H9 (cell line): ENCODE results near the gene SVIP. TPM values are rescaled to one million over a fixed set of nuclear protein-coding genes. Genes with fewer than 3 reads are reported as not detected.

ENCODE experiments used
- DNase-seq: peaks from one replicate; pipeline ENCODE4 v3.0.0-alpha.2; 2017
- H2AFZ ChIP-seq: one replicate; pipeline ENCODE4 v1.6.1; 2013; ENCODE audit warnings: mild to moderate bottlenecking, low read length, control low read depth, moderate library complexity
- H2AK5ac ChIP-seq: 2 replicates; pipeline ENCODE4 v1.6.1; 2013; ENCODE audit warnings: low read length, control low read depth, mixed read lengths; ENCODE audit not compliant: insufficient read length
- H2BK120ac ChIP-seq: one replicate; pipeline ENCODE4 v1.6.1; 2013; ENCODE audit warnings: low read depth, mild to moderate bottlenecking, low read length, control low read depth, inconsistent platforms; ENCODE audit not compliant: poor library complexity, severe bottlenecking
- H2BK12ac ChIP-seq: 2 replicates; pipeline ENCODE4 v1.6.1; 2013; ENCODE audit warnings: low read length, control low read depth, mixed read lengths, low read depth; ENCODE audit not compliant: insufficient read length
- H2BK15ac ChIP-seq: 2 replicates; pipeline ENCODE4 v1.6.1; 2013; ENCODE audit warnings: low read depth, low read length, control low read depth
- H2BK20ac ChIP-seq: one replicate; pipeline ENCODE4 v1.6.1; 2013; ENCODE audit warnings: low read depth, mild to moderate bottlenecking, low read length, control low read depth, inconsistent platforms; ENCODE audit not compliant: poor library complexity, severe bottlenecking
- H2BK5ac ChIP-seq: 2 replicates; pipeline ENCODE4 v1.6.1; 2013; ENCODE audit warnings: low read length, control low read depth, mixed read lengths; ENCODE audit not compliant: insufficient read length
- H3K14ac ChIP-seq: 2 replicates; pipeline ENCODE4 v1.6.1; 2013; ENCODE audit warnings: low read length, control low read depth; ENCODE audit not compliant: insufficient read depth
- H3K18ac ChIP-seq: 2 replicates; pipeline ENCODE4 v1.6.1; 2013; ENCODE audit warnings: low read depth, mild to moderate bottlenecking, mixed read lengths, low read length, control low read depth; ENCODE audit not compliant: insufficient read length
- H3K23ac ChIP-seq: 2 replicates; pipeline ENCODE4 v1.6.1; 2013; ENCODE audit warnings: low read length, control low read depth, mixed read lengths, low read depth; ENCODE audit not compliant: insufficient read length
- H3K23me2 ChIP-seq: 2 replicates; pipeline ENCODE4 v1.6.1; 2013; ENCODE audit warnings: low read depth, mild to moderate bottlenecking, mixed read lengths, low read length, control low read depth; ENCODE audit not compliant: insufficient read length, poor library complexity, severe bottlenecking
- H3K27ac ChIP-seq: 2 replicates; pipeline ENCODE4 v1.5.1; 2013; ENCODE audit warnings: low read length, control low read depth, mixed read lengths, low read depth; ENCODE audit not compliant: insufficient read length
- H3K27me3 ChIP-seq: 2 replicates; pipeline ENCODE4 v1.6.1; 2013; ENCODE audit warnings: low read length, control low read depth, inconsistent platforms; ENCODE audit not compliant: insufficient read depth
- H3K4ac ChIP-seq: 2 replicates; pipeline ENCODE4 v1.6.1; 2013; ENCODE audit warnings: low read depth, mild to moderate bottlenecking, control low read depth, inconsistent platforms, low read length, moderate library complexity
- H3K4me1 ChIP-seq: 2 replicates; pipeline ENCODE4 v1.6.1; 2013; ENCODE audit warnings: low read length, control low read depth, inconsistent platforms; ENCODE audit not compliant: insufficient read depth
- H3K4me2 ChIP-seq: 2 replicates; pipeline ENCODE4 v1.6.1; 2013; ENCODE audit warnings: low read length, control low read depth, mixed read lengths; ENCODE audit not compliant: insufficient read length, insufficient read depth
- H3K56ac ChIP-seq: 2 replicates; pipeline ENCODE4 v1.6.1; 2013; ENCODE audit warnings: low read depth, mild to moderate bottlenecking, mixed read lengths, low read length, control low read depth; ENCODE audit not compliant: insufficient read length
- H3K79me1 ChIP-seq: 2 replicates; pipeline ENCODE4 v1.6.1; 2013; ENCODE audit warnings: low read depth, mild to moderate bottlenecking, moderate library complexity, low read length, control low read depth, inconsistent platforms; ENCODE audit not compliant: insufficient read depth, poor library complexity, severe bottlenecking
- H3K79me2 ChIP-seq: 2 replicates; pipeline ENCODE4 v1.6.1; 2013; ENCODE audit warnings: low read length, control low read depth, inconsistent platforms; ENCODE audit not compliant: insufficient read depth
- H3K9ac ChIP-seq: 2 replicates; pipeline ENCODE4 v1.6.1; 2013; ENCODE audit warnings: low read length, control low read depth, mixed read lengths; ENCODE audit not compliant: insufficient read length; ENCODE audit errors: extremely low read depth
- H3K9me3 ChIP-seq: one replicate; pipeline ENCODE4 v1.6.1; 2013; ENCODE audit warnings: low read depth, low read length, inconsistent platforms; ENCODE audit not compliant: control insufficient read depth
- H3T11ph ChIP-seq: one replicate; pipeline ENCODE4 v1.6.1; 2013; ENCODE audit warnings: mild to moderate bottlenecking, low read length, control low read depth, inconsistent platforms
- H4K20me1 ChIP-seq: one replicate; pipeline ENCODE4 v1.6.1; 2013; ENCODE audit not compliant: control insufficient read depth, insufficient read length, insufficient read depth
- H4K5ac ChIP-seq: 2 replicates; pipeline ENCODE4 v1.6.1; 2013; ENCODE audit warnings: low read depth, mild to moderate bottlenecking, mixed read lengths, low read length, control low read depth; ENCODE audit not compliant: insufficient read length
- H4K8ac ChIP-seq: replicated peaks from 2 replicates; pipeline ENCODE4 v1.6.1; 2013; ENCODE audit warnings: low read length, control low read depth, mixed read lengths, low read depth; ENCODE audit not compliant: insufficient read length
- H4K91ac ChIP-seq: 2 replicates; pipeline ENCODE4 v1.6.1; 2013; ENCODE audit warnings: low read depth, mild to moderate bottlenecking, moderate library complexity, mixed read lengths, low read length, control low read depth; ENCODE audit not compliant: insufficient read length
- H3K27ac Mint-ChIP-seq, 3 experiments: 2 replicates in 2 of 3; 3 replicates in 1 of 3; pipeline ENCODE4 v1.8.0; 2020 to 2021; ENCODE audit warnings: mixed read lengths in 3 of 3, mild to moderate bottlenecking in 1 of 3, moderate library complexity in 1 of 3
- H3K27me3 Mint-ChIP-seq: 2 replicates; pipeline ENCODE4 v1.8.0; 2021; ENCODE audit warnings: low read depth, mild to moderate bottlenecking, moderate library complexity, mixed read lengths
- H3K36me3 Mint-ChIP-seq, 3 experiments: 2 replicates in 2 of 3; 3 replicates in 1 of 3; pipeline ENCODE4 v1.8.0; 2020 to 2021; ENCODE audit warnings: low read depth in 3 of 3, mixed read lengths in 3 of 3; ENCODE audit not compliant: insufficient read depth in 1 of 3
- H3K4me1 Mint-ChIP-seq, 2 experiments: 2 replicates each; pipeline ENCODE4 v1.8.0; 2020; ENCODE audit warnings: mixed read lengths in 2 of 2
- H3K4me3 Mint-ChIP-seq, 2 experiments: 2 replicates in 1 of 2; 3 replicates in 1 of 2; pipeline ENCODE4 v1.8.0; 2020 to 2021; ENCODE audit warnings: mild to moderate bottlenecking in 2 of 2, mixed read lengths in 2 of 2, moderate library complexity in 1 of 2
- H3K9me3 Mint-ChIP-seq, 2 experiments: 2 replicates in 1 of 2; 3 replicates in 1 of 2; pipeline ENCODE4 v1.8.0; 2020; ENCODE audit warnings: mild to moderate bottlenecking in 2 of 2, mixed read lengths in 2 of 2, moderate library complexity in 1 of 2
- WGBS: extraction: QIAGEN DNeasy Blood & Tissue Kit; methylation state at CpG from one replicate; pipeline ENCODE4 v1.1.7; 2013; ENCODE audit warnings: missing lambda C conversion rate, low lambda C conversion rate, mixed read lengths; ENCODE audit not compliant: insufficient read length; ENCODE audit errors: extremely low coverage; 5-methylcytosine and 5-hydroxymethylcytosine counted together
- total RNA-seq: library from RNA; stranded (reverse); gene quantifications from 2 replicates; pipeline ENCODE4 v1.2.1, GENCODE V29; 2021
- TF ChIP-seq, protein P1 (sequence below): fragments of 200-600 bp; sonication (generic); conservative IDR thresholded peaks from 3 replicates; pipeline ENCODE4 v1.8.0; 2021; ENCODE audit warnings: antibody characterized with exemption, mild to moderate bottlenecking

The SVIP gene
- total RNA-seq, 1 experiment from 2014 or later = 10.4 TPM

GRCh38 chr11:22798901-22799300 is 30.7 kb downstream of the SVIP start:
- Histone ChIP-seq H3K18ac (no peak overlapping the region), H3K4ac (no peak overlapping the region), H3K14ac (no peak overlapping the region), H3K56ac (no peak overlapping the region), H4K8ac (no peak overlapping the region), H3K79me2 (no peaks in the 10 kb centered on the region), H3K23me2 (no peaks in the 10 kb centered on the region), H2AK5ac (no peak overlapping the region), H3K79me1 (no peaks in the 10 kb centered on the region), H2BK12ac (no peak overlapping the region), H3K9ac (no peak overlapping the region), H3K4me1 (no peaks in the 10 kb centered on the region), H3K9me3 (no peaks in the 10 kb centered on the region), H2BK120ac (no peak overlapping the region), H3K27me3 (no peaks in the 10 kb centered on the region), H2BK15ac (no peak overlapping the region), H4K20me1 (no peaks in the 10 kb centered on the region), H2BK5ac (no peak overlapping the region), H4K91ac (no peak overlapping the region), H3K27ac (no peak overlapping the region), H3T11ph (no peak overlapping the region), H3K23ac (no peak overlapping the region), H3K4me2 (no peak overlapping the region), H2AFZ (no peak overlapping the region), H2BK20ac (no peak overlapping the region), H4K5ac (no peak overlapping the region)
- no peak overlapping the region for H3K27ac Mint-ChIP-seq
- no peak for DNase-seq
- no peaks in the 10 kb centered on the region; the same call in 1 of the 2 replicates for H3K27me3 Mint-ChIP-seq
- no peaks in the 10 kb centered on the region for H3K9me3 Mint-ChIP-seq
- no CpG with 5 or more reads among the region's 1 CpG for WGBS
- H3K4me3 Mint-ChIP-seq = no peak overlapping the region
- TF ChIP-seq, protein P1, sequence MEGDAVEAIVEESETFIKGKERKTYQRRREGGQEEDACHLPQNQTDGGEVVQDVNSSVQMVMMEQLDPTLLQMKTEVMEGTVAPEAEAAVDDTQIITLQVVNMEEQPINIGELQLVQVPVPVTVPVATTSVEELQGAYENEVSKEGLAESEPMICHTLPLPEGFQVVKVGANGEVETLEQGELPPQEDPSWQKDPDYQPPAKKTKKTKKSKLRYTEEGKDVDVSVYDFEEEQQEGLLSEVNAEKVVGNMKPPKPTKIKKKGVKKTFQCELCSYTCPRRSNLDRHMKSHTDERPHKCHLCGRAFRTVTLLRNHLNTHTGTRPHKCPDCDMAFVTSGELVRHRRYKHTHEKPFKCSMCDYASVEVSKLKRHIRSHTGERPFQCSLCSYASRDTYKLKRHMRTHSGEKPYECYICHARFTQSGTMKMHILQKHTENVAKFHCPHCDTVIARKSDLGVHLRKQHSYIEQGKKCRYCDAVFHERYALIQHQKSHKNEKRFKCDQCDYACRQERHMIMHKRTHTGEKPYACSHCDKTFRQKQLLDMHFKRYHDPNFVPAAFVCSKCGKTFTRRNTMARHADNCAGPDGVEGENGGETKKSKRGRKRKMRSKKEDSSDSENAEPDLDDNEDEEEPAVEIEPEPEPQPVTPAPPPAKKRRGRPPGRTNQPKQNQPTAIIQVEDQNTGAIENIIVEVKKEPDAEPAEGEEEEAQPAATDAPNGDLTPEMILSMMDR = no peak
- no peaks in the 10 kb centered on the region for H3K4me1 Mint-ChIP-seq
- no peaks in the 10 kb centered on the region for H3K36me3 Mint-ChIP-seq
